HEK293 (cell line): ENCODE measurements around the gene FGFR3.

ENCODE experiments used
- CTCF ChIA-PET: fragments of 350-600 bp; formaldehyde crosslinking; extraction: SDS; loops from one replicate; lab custom pipeline; 2021; ENCODE audit warnings: antibody characterized with exemption; lab: Yijun Ruan, JAX
- POLR2A ChIA-PET: fragments of 300-600 bp; formaldehyde crosslinking; extraction: SDS; loops from one replicate; lab custom pipeline; 2020; ENCODE audit warnings: antibody characterized with exemption, inconsistent platforms; lab: Yijun Ruan, JAX
- H3K27ac ChIP-seq: fragments of 200-500 bp; sonication (Bioruptor generic); 2 replicates; pipeline ENCODE4 v1.5.1; 2014; ENCODE audit warnings: low read depth, low read length, control low read depth, inconsistent platforms; ENCODE audit errors: extremely low read depth
- H3K36me3 ChIP-seq, 2 experiments: fragments of 200-500 bp in 1 of 2; sonication (Bioruptor generic) in 1 of 2; 1 replicate in 1 of 2; 2 replicates in 1 of 2; pipeline ENCODE4 v1.5.1; 2014 to 2017; ENCODE audit warnings: inconsistent platforms in 2 of 2, low read length in 2 of 2; ENCODE audit not compliant: control insufficient read depth in 2 of 2, insufficient read depth in 1 of 2
- H3K4me1 ChIP-seq: fragments of 200-500 bp; sonication (Bioruptor generic); 2 replicates; pipeline ENCODE4 v1.5.1; 2014; ENCODE audit warnings: mild to moderate bottlenecking, low read length, inconsistent platforms; ENCODE audit not compliant: control insufficient read depth, insufficient read depth
- H3K4me3 ChIP-seq: 2 replicates; pipeline ENCODE4 v1.5.1; 2011; ENCODE audit warnings: low read depth, mild to moderate bottlenecking, control low read depth, low read length, moderate library complexity
- H3K9me3 ChIP-seq: fragments of 200-500 bp; sonication (Bioruptor generic); 2 replicates; pipeline ENCODE4 v1.5.1; 2014; ENCODE audit warnings: low read depth, low read length, inconsistent platforms; ENCODE audit not compliant: control insufficient read depth, insufficient read depth
- EGR2 ChIP-seq: fragments of 450-650 bp; formaldehyde crosslinking; IDR thresholded peaks from 2 replicates; pipeline ENCODE4 v1.5.1; 2016; ENCODE audit warnings: low read depth, missing biosample characterization, missing genetic modification characterization
- GLIS1 ChIP-seq: fragments of 450-650 bp; formaldehyde crosslinking; IDR thresholded peaks from 2 replicates; pipeline ENCODE4 v1.5.1; 2016; ENCODE audit warnings: missing biosample characterization, missing genetic modification characterization
- GLIS2 ChIP-seq: fragments of 450-650 bp; formaldehyde crosslinking; IDR thresholded peaks from 2 replicates; pipeline ENCODE4 v1.5.1; 2016; ENCODE audit warnings: missing biosample characterization, missing genetic modification characterization
- KLF8 ChIP-seq: fragments of 450-650 bp; formaldehyde crosslinking; IDR thresholded peaks from 2 replicates; pipeline ENCODE4 v1.5.1; 2016; ENCODE audit warnings: missing biosample characterization, missing genetic modification characterization
- SP2 ChIP-seq: fragments of 450-650 bp; formaldehyde crosslinking; IDR thresholded peaks from 2 replicates; pipeline ENCODE4 v1.5.1; 2016; ENCODE audit warnings: missing biosample characterization, missing genetic modification characterization
- ZBTB48 ChIP-seq: fragments of 450-650 bp; formaldehyde crosslinking; IDR thresholded peaks from 2 replicates; pipeline ENCODE4 v1.5.1; 2016; ENCODE audit warnings: missing biosample characterization, missing genetic modification characterization
- ZFHX2 ChIP-seq: fragments of 450-650 bp; formaldehyde crosslinking; conservative IDR thresholded peaks from 2 replicates; pipeline ENCODE4 v1.5.1; 2016; ENCODE audit warnings: missing biosample characterization, missing genetic modification characterization
- ZNF335 ChIP-seq: fragments of 450-650 bp; formaldehyde crosslinking; conservative IDR thresholded peaks from 2 replicates; pipeline ENCODE4 v1.5.1; 2016; ENCODE audit warnings: missing biosample characterization, missing genetic modification characterization
- ZNF529 ChIP-seq: fragments of 450-650 bp; formaldehyde crosslinking; IDR thresholded peaks from 2 replicates; pipeline ENCODE4 v1.5.1; 2017; ENCODE audit warnings: missing genetic modification characterization, missing biosample characterization; ENCODE audit not compliant: insufficient replicate concordance
- ZNF561 ChIP-seq: fragments of 450-650 bp; IDR thresholded peaks from 2 replicates; pipeline ENCODE4 v1.5.1; 2018; ENCODE audit warnings: missing biosample characterization, missing genetic modification characterization, borderline replicate concordance
- ZNF654 ChIP-seq: fragments of 450-650 bp; formaldehyde crosslinking; IDR thresholded peaks from 2 replicates; pipeline ENCODE4 v1.5.1; 2016; ENCODE audit warnings: low read depth, missing biosample characterization, missing genetic modification characterization
- TF ChIP-seq, protein P1 (sequence below): fragments of 450-650 bp; formaldehyde crosslinking; IDR thresholded peaks from 2 replicates; pipeline ENCODE4 v1.5.1; 2016; ENCODE audit warnings: missing biosample characterization, missing genetic modification characterization
- TF ChIP-seq, protein P2 (sequence below): fragments of 450-650 bp; formaldehyde crosslinking; IDR thresholded peaks from 2 replicates; pipeline ENCODE4 v1.5.1; 2016; ENCODE audit warnings: missing biosample characterization, missing genetic modification characterization
- TF ChIP-seq, protein P3 (sequence below): fragments of 450-650 bp; IDR thresholded peaks from 2 replicates; pipeline ENCODE4 v1.5.1; 2018; ENCODE audit warnings: missing biosample characterization, mild to moderate bottlenecking, missing genetic modification characterization
- TF ChIP-seq, protein P4 (sequence below): fragments of 450-650 bp; formaldehyde crosslinking; IDR thresholded peaks from 2 replicates; pipeline ENCODE4 v1.5.1; 2016; ENCODE audit warnings: missing biosample characterization, missing genetic modification characterization

FGFR3 gene

DNA sequence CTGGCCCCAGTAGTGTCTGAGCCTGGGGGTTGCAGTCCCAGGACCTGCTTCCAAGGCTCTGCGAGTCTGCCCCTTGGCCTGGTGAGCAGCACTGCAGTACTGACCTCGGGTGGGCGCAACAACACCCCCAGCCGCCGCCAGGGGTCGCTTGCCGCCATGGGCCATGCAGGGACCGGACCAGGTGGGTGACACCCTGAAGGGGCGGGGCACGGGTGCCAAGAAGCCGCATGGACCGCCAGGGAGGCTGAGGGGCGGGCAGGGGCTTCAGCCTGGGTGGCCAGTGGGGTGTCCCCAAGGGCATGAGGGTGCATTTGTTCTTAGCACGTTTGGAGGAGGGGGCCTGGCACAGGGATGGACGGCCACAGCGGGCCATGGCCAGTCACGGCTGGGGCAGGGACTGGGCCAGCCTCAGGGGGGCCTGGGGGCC is 46.8 kb upstream of the FGFR3 start (continued):
- TF ChIP-seq, protein P1, sequence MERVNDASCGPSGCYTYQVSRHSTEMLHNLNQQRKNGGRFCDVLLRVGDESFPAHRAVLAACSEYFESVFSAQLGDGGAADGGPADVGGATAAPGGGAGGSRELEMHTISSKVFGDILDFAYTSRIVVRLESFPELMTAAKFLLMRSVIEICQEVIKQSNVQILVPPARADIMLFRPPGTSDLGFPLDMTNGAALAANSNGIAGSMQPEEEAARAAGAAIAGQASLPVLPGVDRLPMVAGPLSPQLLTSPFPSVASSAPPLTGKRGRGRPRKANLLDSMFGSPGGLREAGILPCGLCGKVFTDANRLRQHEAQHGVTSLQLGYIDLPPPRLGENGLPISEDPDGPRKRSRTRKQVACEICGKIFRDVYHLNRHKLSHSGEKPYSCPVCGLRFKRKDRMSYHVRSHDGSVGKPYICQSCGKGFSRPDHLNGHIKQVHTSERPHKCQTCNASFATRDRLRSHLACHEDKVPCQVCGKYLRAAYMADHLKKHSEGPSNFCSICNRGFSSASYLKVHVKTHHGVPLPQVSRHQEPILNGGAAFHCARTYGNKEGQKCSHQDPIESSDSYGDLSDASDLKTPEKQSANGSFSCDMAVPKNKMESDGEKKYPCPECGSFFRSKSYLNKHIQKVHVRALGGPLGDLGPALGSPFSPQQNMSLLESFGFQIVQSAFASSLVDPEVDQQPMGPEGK, result peak; percentile 49
- TF ChIP-seq EGR2 (tag by site-specific recombination), result peak; percentile 26; the same call in 1 of the 2 replicates
- TF ChIP-seq GLIS2, result peak; percentile 68
- TF ChIP-seq, protein P2, sequence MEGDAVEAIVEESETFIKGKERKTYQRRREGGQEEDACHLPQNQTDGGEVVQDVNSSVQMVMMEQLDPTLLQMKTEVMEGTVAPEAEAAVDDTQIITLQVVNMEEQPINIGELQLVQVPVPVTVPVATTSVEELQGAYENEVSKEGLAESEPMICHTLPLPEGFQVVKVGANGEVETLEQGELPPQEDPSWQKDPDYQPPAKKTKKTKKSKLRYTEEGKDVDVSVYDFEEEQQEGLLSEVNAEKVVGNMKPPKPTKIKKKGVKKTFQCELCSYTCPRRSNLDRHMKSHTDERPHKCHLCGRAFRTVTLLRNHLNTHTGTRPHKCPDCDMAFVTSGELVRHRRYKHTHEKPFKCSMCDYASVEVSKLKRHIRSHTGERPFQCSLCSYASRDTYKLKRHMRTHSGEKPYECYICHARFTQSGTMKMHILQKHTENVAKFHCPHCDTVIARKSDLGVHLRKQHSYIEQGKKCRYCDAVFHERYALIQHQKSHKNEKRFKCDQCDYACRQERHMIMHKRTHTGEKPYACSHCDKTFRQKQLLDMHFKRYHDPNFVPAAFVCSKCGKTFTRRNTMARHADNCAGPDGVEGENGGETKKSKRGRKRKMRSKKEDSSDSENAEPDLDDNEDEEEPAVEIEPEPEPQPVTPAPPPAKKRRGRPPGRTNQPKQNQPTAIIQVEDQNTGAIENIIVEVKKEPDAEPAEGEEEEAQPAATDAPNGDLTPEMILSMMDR (tag by site-specific recombination), result peak; percentile 93
- TF ChIP-seq, protein P3, sequence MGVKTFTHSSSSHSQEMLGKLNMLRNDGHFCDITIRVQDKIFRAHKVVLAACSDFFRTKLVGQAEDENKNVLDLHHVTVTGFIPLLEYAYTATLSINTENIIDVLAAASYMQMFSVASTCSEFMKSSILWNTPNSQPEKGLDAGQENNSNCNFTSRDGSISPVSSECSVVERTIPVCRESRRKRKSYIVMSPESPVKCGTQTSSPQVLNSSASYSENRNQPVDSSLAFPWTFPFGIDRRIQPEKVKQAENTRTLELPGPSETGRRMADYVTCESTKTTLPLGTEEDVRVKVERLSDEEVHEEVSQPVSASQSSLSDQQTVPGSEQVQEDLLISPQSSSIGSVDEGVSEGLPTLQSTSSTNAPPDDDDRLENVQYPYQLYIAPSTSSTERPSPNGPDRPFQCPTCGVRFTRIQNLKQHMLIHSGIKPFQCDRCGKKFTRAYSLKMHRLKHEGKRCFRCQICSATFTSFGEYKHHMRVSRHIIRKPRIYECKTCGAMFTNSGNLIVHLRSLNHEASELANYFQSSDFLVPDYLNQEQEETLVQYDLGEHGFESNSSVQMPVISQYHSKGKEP (tag by site-specific recombination), result 0 out of 2 replicates have a peak, but pooled peaks have one; percentile 19
- TF ChIP-seq ZNF561, result peak; percentile 84
- peak; percentile 48; the same call in 1 of the 2 replicates for TF ChIP-seq ZBTB48
- TF ChIP-seq ZNF654 (tag by site-specific recombination), result 0 out of 2 replicates have a peak, but pooled peaks have one; percentile 20
- TF ChIP-seq ZNF529 (tag by site-specific recombination), result no peak
- TF ChIP-seq KLF8 (tag by site-specific recombination), result peak; percentile 35; the same call in 1 of the 2 replicates
- TF ChIP-seq ZFHX2 (tag by site-specific recombination), result peak; percentile 30; the same call in 1 of the 2 replicates
- TF ChIP-seq SP2 (tag by site-specific recombination), result peak; percentile 34
- TF ChIP-seq, protein P4, sequence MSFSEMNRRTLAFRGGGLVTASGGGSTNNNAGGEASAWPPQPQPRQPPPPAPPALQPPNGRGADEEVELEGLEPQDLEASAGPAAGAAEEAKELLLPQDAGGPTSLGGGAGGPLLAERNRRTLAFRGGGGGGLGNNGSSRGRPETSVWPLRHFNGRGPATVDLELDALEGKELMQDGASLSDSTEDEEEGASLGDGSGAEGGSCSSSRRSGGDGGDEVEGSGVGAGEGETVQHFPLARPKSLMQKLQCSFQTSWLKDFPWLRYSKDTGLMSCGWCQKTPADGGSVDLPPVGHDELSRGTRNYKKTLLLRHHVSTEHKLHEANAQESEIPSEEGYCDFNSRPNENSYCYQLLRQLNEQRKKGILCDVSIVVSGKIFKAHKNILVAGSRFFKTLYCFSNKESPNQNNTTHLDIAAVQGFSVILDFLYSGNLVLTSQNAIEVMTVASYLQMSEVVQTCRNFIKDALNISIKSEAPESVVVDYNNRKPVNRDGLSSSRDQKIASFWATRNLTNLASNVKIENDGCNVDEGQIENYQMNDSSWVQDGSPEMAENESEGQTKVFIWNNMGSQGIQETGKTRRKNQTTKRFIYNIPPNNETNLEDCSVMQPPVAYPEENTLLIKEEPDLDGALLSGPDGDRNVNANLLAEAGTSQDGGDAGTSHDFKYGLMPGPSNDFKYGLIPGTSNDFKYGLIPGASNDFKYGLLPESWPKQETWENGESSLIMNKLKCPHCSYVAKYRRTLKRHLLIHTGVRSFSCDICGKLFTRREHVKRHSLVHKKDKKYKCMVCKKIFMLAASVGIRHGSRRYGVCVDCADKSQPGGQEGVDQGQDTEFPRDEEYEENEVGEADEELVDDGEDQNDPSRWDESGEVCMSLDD (tag by site-specific recombination), result peak; percentile 61
- TF ChIP-seq ZNF335 (tag by site-specific recombination), result peak; percentile 69

GRCh38 chr4:1746919-1747602 is 46.0 kb upstream of the FGFR3 start:
- Histone ChIP-seq H3K4me1 (no peaks in the 10 kb centered on the region), H3K4me3 (no peak overlapping the region), H3K36me3 (peaks cover 0 to 27% of the 10 kb centered on the region in 2 experiments; a peak in 2 of 3 replicates), H3K27ac (no peak overlapping the region), H3K9me3 (no peaks in the 10 kb centered on the region)
- CTCF ChIA-PET, result interaction anchor here (0.5 to 8.0 kb wide), 24 partner anchors 10 to 442 kb away, joined by 3 to 148 read pairs (median 4); no protein-coding TSS in a partner anchor
- peak; percentile 24; the same call in 1 of the 2 replicates for TF ChIP-seq GLIS1 (tag by site-specific recombination)
- TF ChIP-seq, protein P2 (tag by site-specific recombination), result no peak
- POLR2A ChIA-PET, result interaction anchor here (0.6 to 2.1 kb wide), 3 partner anchors 8 to 46 kb away, joined by 4 to 5 read pairs (median 4); partner anchors contain the start of gene FGFR3
